Epithelial cell of esophagus (primary cell): ENCODE measurements around the gene PHACTR1.

Experiments
- DNase-seq: peaks from one replicate; pipeline ENCODE4 v3.0.0; 2010; ENCODE audit warnings: low read depth
- H3K4me3 ChIP-seq: 2 replicates; pipeline ENCODE4 v1.5.1; 2011; ENCODE audit warnings: mild to moderate bottlenecking, low read length, control low read depth
- TF ChIP-seq, protein P1 (sequence below): IDR thresholded peaks from 2 replicates; pipeline ENCODE4 v1.5.1; 2011; ENCODE audit warnings: low read depth, mild to moderate bottlenecking, low read length, control low read depth, inconsistent platforms; ENCODE audit not compliant: insufficient read depth; ENCODE audit errors: missing control alignments

PHACTR1 gene

DNA sequence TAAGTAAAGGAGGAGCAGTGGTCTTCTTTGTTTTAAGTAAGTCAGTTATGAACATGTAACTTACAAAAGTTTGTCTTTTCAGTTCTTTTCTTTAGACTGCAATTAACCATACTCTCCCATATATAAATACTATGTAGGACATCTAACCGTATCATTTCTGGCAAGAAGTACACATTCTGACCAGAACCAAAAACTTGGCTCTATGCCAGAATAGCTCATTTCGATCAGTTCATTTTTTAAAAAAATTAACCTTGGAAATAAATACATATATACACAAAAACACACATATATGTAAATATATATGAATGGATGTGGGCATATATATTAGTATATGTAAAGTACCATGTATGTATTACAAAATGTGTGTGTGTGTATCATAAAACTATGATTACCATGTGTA, 145.0 kb downstream of the PHACTR1 start:
- TF ChIP-seq, protein P1, sequence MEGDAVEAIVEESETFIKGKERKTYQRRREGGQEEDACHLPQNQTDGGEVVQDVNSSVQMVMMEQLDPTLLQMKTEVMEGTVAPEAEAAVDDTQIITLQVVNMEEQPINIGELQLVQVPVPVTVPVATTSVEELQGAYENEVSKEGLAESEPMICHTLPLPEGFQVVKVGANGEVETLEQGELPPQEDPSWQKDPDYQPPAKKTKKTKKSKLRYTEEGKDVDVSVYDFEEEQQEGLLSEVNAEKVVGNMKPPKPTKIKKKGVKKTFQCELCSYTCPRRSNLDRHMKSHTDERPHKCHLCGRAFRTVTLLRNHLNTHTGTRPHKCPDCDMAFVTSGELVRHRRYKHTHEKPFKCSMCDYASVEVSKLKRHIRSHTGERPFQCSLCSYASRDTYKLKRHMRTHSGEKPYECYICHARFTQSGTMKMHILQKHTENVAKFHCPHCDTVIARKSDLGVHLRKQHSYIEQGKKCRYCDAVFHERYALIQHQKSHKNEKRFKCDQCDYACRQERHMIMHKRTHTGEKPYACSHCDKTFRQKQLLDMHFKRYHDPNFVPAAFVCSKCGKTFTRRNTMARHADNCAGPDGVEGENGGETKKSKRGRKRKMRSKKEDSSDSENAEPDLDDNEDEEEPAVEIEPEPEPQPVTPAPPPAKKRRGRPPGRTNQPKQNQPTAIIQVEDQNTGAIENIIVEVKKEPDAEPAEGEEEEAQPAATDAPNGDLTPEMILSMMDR, result no peak
- DNase-seq, result no peak
- no peak overlapping the region for H3K4me3 ChIP-seq

GRCh38 chr6:12865117-12865516, 148.6 kb downstream of the PHACTR1 start:
- DNase-seq, result no peak
- H3K4me3 ChIP-seq, result no peak overlapping the region
- TF ChIP-seq, protein P1, result no peak

DNA sequence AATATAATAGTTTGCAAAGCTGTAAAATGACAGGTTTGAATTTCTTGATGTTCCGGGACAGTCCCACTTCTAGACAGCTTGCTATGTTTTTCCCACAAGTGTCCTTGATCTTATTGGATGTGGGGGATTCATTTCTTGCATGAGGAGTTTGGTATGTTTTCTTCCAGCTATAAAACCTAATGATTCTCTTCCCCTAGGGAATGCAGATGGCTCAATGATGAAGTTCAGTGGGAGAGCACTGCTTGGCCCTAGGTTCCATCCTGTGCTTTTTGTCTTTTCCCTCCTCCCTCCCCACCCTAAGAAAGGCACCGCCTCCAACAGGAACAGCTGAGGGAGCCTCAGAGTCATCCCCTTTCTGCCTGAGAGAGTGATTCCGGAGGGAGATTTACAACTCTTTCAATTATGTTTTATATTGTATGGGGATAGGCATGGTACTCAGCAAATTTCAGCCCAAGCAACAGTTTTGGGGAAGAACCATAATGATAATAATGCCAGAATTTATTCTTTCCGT, 149.2 kb downstream of the PHACTR1 start:
- no peak for DNase-seq
- no peak overlapping the region for H3K4me3 ChIP-seq
- TF ChIP-seq, protein P1, result no peak

GRCh38 chr6:12866422-12867029, 150.0 kb downstream of the PHACTR1 start:
- TF ChIP-seq, protein P1, result no peak
- no peak for DNase-seq

DNA sequence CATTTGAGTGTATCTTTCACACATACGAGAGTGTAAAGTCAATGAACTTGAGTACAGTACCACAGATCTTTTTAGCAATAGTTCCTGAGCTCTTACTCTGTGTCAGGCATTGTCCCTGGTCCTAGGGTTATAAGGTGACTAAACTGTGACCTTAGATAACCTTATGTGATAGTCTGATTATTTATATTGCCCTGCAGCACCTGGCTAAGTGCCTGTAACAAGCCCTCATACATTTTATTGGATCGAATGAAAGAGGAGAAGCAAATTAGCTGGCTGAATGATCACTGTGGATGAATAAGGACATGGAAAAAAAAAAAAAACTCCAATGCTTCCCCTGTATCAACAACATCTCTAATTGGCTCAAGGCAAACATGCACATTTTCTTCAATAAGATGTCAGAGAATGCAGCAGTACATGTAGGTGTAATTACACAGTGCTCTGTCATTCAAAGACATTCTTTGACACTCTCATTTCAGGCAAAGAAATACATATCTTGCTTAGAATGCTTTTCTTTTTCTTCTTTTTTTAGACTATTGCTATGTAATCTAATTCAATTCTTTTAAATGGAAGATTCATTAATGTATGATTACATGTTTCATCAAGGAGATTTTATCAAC, 153.4 kb downstream of the PHACTR1 start:
- no peak for DNase-seq
- TF ChIP-seq, protein P1, result no peak
- no peak overlapping the region for H3K4me3 ChIP-seq

More at GRCh38 chr6:12866422-12867029, 150.0 kb downstream of the PHACTR1 start:
- H3K4me3 ChIP-seq, result no peak overlapping the region

GRCh38 chr6:12873691-12874090, 157.1 kb downstream of the PHACTR1 start:
- TF ChIP-seq, protein P1, result no peak
- DNase-seq, result no peak
- H3K4me3 ChIP-seq, result no peak overlapping the region
